ENCODE measurements around the gene KCNG2. TPM values are rescaled to one million over a fixed set of nuclear protein-coding genes. Genes with fewer than 3 reads are reported as not detected.

KCNG2 gene
- total and polyA plus RNA-seq, 4 donors: 0.23 to 1.1 TPM; not detected in 2

DNA sequence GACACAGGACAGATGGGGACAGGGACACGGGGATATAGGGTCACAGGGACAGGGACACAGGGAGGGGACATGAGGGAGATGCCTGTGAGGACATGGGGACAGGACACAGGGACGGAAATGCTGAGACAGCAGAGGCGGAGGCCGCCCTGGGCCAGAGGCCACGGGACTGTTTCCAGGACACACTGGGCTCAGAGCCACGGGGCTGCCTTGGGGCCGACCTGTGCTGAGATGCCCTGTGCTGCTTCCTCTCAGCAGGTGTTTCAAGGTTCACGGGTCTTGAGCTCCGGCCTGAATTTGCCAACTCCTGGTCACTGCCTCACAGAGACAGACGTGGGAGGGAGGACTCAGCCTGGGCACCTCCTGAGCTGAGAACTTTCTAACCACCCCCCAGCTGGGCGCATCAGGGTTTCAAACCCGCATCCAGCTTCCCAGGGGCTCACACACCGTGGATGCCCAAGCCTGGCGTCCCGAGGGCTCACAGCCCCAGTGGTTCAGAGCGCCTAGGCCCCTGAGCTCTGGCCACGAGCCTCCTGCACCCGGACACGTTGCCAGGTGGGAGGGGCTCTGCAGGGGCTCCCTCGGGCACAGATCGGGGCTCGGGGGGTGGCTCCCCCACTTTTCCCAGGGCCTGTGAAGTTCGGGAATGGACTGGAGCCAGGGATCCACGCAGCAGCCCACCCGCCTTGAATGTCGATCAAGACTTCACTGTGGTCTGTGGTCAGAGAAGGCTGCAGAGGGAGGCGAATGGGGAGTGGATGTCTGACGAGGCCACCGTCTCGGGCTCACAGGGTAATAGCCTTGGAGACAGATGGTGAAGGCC lies 89.7 kb downstream of the KCNG2 start:
- no peaks in the 10 kb centered on the region for H3K36me3 ChIP-seq (ENCODE audit: control insufficient read depth in 1 of 2, insufficient read depth in 2 of 2, low read length in 1 of 2)
- intact Hi-C loops (cut with DNase I): no loop called here
- no peaks in the 10 kb centered on the region for H3K27me3 ChIP-seq (ENCODE audit: control insufficient read depth in 1 of 2, insufficient read depth in 2 of 2, low read length in 1 of 2)
- H3K4me3 ChIP-seq (ENCODE audit: low read length in 2 of 2): no peak overlapping the region
- peaks cover 8% of the 10 kb centered on the region for H3K9me3 ChIP-seq (ENCODE audit: control insufficient read depth, low read length)
- ATAC-seq (ENCODE audit: low FRiP score): peak; percentile 56
- 90 to 93% methylated on average over 30 of the region's 30 CpGs for WGBS, 2 donors
- H3K4me1 ChIP-seq (ENCODE audit: control insufficient read depth in 1 of 2, insufficient read depth in 2 of 2, low read length in 2 of 2): no peaks in the 10 kb centered on the region
- no peak overlapping the region for H3K27ac ChIP-seq (ENCODE audit: low read depth in 1 of 2, low read length in 2 of 2)
- DNase-seq: peak in 1 of 2 donors; percentile 64

DNA sequence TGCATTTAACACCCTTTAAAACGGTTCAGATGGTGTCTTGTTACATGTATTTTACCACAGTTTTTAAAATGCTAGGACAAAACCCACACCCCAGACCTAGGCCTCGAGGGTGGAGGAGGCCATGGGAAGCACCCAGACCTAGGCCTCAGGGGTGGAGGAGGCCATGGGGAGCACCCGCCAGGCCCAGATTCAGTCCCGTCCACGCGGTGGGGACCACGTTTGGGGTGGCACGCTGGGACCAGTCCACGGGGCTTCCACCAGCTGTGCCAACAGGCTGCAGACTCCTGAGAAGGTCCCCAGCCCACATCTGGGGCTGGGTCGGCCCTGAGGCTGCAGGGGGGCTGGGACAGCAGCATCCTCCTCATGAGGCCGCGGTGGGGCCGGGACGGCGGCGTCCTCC lies 90.3 kb downstream of the KCNG2 start:
- ATAC-seq (ENCODE audit: low FRiP score): no peak
- intact Hi-C loops (cut with DNase I): no loop called here
- WGBS, 2 donors: 88 to 93% methylated on average over 16 of the region's 16 CpGs
- DNase-seq: peak in 1 of 2 donors; percentile 40
- H3K4me3 ChIP-seq (ENCODE audit: low read length in 2 of 2): no peak overlapping the region
- H3K36me3 ChIP-seq (ENCODE audit: control insufficient read depth in 1 of 2, insufficient read depth in 2 of 2, low read length in 1 of 2): no peaks in the 10 kb centered on the region
- H3K9me3 ChIP-seq (ENCODE audit: control insufficient read depth, low read length): peaks cover 8% of the 10 kb centered on the region
- no peaks in the 10 kb centered on the region for H3K27me3 ChIP-seq (ENCODE audit: control insufficient read depth in 1 of 2, insufficient read depth in 2 of 2, low read length in 1 of 2)
- H3K27ac ChIP-seq (ENCODE audit: low read depth in 1 of 2, low read length in 2 of 2): no peak overlapping the region
- no peaks in the 10 kb centered on the region for H3K4me1 ChIP-seq (ENCODE audit: control insufficient read depth in 1 of 2, insufficient read depth in 2 of 2, low read length in 2 of 2)

GRCh38 chr18:79889569-79889968 lies 91.8 kb downstream of the KCNG2 start:
- H3K27me3 ChIP-seq (ENCODE audit: control insufficient read depth in 1 of 2, insufficient read depth in 2 of 2, low read length in 1 of 2): no peaks in the 10 kb centered on the region
- peaks cover 8% of the 10 kb centered on the region for H3K9me3 ChIP-seq (ENCODE audit: control insufficient read depth, low read length)
- intact Hi-C loops (cut with DNase I): no loop called here
- DNase-seq (no peak), ATAC-seq (ENCODE audit: low FRiP score) (no peak)
- H3K4me1 ChIP-seq (ENCODE audit: control insufficient read depth in 1 of 2, insufficient read depth in 2 of 2, low read length in 2 of 2): no peaks in the 10 kb centered on the region
- H3K36me3 ChIP-seq (ENCODE audit: control insufficient read depth in 1 of 2, insufficient read depth in 2 of 2, low read length in 1 of 2): no peaks in the 10 kb centered on the region
- H3K4me3 ChIP-seq (ENCODE audit: low read length in 2 of 2): no peak overlapping the region
- WGBS, 2 donors: 89 to 90% methylated on average over 14 of the region's 14 CpGs
- H3K27ac ChIP-seq (ENCODE audit: low read depth in 1 of 2, low read length in 2 of 2): no peak overlapping the region

DNA sequence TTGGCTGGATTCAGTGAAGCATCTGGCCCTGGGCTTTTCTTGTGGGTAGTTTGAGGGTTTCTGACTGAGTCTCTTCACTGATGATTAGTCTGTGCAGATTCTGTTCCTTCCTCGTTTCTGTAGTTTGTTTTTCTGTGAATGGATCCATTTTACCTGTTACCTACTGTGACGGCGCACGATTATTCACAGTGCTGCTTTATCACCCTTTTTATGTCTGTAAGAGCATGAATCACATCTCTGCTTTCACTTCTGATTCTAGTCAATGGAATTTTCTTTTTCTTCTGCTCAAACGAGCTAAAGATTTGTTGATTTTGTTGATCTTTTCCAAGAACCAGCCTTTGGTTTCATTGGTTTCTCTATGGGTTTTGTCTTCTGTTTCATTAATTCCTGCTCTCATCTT lies 92.9 kb downstream of the KCNG2 start:
- no peak overlapping the region for H3K27ac ChIP-seq (ENCODE audit: low read depth in 1 of 2, low read length in 2 of 2)
- DNase-seq (no peak), ATAC-seq (ENCODE audit: low FRiP score) (no peak)
- intact Hi-C loops (cut with DNase I): no loop called here
- no peaks in the 10 kb centered on the region for H3K27me3 ChIP-seq (ENCODE audit: control insufficient read depth in 1 of 2, insufficient read depth in 2 of 2, low read length in 1 of 2)
- H3K4me1 ChIP-seq (ENCODE audit: control insufficient read depth in 1 of 2, insufficient read depth in 2 of 2, low read length in 2 of 2): no peaks in the 10 kb centered on the region
- 84 to 85% methylated on average over 5 of the region's 5 CpGs for WGBS, 2 donors
- no peak overlapping the region for H3K4me3 ChIP-seq (ENCODE audit: low read length in 2 of 2)
- H3K9me3 ChIP-seq (ENCODE audit: control insufficient read depth, low read length): peaks cover 8% of the 10 kb centered on the region
- H3K36me3 ChIP-seq (ENCODE audit: control insufficient read depth in 1 of 2, insufficient read depth in 2 of 2, low read length in 1 of 2): no peaks in the 10 kb centered on the region

DNA sequence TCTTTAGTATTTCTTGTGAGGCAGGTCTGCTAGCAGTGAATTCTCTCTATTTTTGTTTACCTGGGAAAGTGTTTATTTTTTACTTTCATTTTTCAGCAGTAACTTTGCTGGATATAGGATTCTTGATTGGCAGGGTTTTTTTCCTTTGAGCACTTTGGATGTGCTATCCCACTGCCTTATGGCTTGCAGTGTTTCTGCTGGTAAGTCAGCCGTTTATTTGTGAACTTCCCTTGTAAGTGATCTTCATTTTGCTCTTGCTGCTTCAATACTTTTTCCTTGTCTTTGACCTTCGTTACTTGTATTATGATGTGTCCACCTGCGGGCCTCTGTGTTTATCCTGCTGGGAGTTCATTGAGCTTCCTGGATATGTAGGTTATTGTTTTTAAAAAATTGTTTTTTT lies 99.0 kb downstream of the KCNG2 start:
- H3K27ac ChIP-seq (ENCODE audit: low read depth in 1 of 2, low read length in 2 of 2): no peak overlapping the region
- H3K9me3 ChIP-seq (ENCODE audit: control insufficient read depth, low read length): peaks cover 3% of the 10 kb centered on the region
- H3K4me1 ChIP-seq (ENCODE audit: control insufficient read depth in 1 of 2, insufficient read depth in 2 of 2, low read length in 2 of 2): no peaks in the 10 kb centered on the region
- H3K4me3 ChIP-seq (ENCODE audit: low read length in 2 of 2): no peak overlapping the region
- H3K27me3 ChIP-seq (ENCODE audit: control insufficient read depth in 1 of 2, insufficient read depth in 2 of 2, low read length in 1 of 2): no peaks in the 10 kb centered on the region
- ATAC-seq (ENCODE audit: low FRiP score) (no peak), DNase-seq (no peak)
- no peaks in the 10 kb centered on the region for H3K36me3 ChIP-seq (ENCODE audit: control insufficient read depth in 1 of 2, insufficient read depth in 2 of 2, low read length in 1 of 2)
- intact Hi-C loops (cut with DNase I): no loop called here
- WGBS, 2 donors: 66 to 81% methylated on average over 3 of the region's 3 CpGs

GRCh38 chr18:79897940-79898625 lies 100.3 kb downstream of the KCNG2 start:
- intact Hi-C loops (cut with DNase I): no loop called here
- peaks cover 3% of the 10 kb centered on the region for H3K9me3 ChIP-seq (ENCODE audit: control insufficient read depth, low read length)
- no peak for ATAC-seq (ENCODE audit: low FRiP score)

DNA sequence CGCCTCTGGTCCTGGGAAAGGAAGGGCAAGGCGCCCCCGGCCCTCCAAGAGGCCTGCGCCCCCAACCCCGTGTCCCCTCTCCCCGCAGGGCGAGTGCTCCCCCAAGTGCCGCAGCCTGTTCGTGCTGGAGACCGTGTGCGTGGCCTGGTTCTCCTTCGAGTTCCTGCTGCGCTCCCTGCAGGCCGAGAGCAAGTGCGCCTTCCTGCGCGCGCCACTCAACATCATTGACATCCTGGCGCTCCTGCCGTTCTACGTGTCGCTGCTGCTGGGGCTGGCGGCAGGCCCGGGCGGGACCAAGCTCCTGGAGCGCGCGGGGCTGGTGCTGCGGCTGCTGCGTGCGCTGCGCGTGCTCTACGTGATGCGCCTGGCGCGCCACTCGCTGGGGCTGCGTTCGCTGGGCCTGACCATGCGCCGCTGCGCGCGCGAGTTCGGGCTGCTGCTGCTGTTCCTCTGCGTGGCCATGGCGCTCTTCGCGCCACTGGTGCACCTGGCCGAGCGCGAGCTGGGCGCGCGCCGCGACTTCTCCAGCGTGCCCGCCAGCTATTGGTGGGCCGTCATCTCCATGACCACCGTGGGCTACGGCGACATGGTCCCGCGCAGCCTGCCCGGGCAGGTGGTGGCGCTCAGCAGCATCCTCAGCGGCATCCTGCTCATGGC lies 101.3 kb downstream of the KCNG2 start:
- Histone ChIP-seq H3K27me3 (ENCODE audit: control insufficient read depth in 1 of 2, insufficient read depth in 2 of 2, low read length in 1 of 2) (no peaks in the 10 kb centered on the region), H3K4me1 (ENCODE audit: control insufficient read depth in 1 of 2, insufficient read depth in 2 of 2, low read length in 2 of 2) (no peaks in the 10 kb centered on the region), H3K27ac (ENCODE audit: low read depth in 1 of 2, low read length in 2 of 2) (no peak overlapping the region), H3K36me3 (ENCODE audit: control insufficient read depth in 1 of 2, insufficient read depth in 2 of 2, low read length in 1 of 2) (no peaks in the 10 kb centered on the region), H3K9me3 (ENCODE audit: control insufficient read depth, low read length) (peaks cover 3% of the 10 kb centered on the region), H3K4me3 (ENCODE audit: low read length in 2 of 2) (no peak overlapping the region)
- DNase-seq: no peak
- intact Hi-C loops (cut with DNase I): no loop called here
- WGBS, 2 donors: 63 to 71% methylated on average over 64 to 70 of the region's 70 CpGs
- no peak for ATAC-seq (ENCODE audit: low FRiP score)

More at GRCh38 chr18:79897940-79898625, 100.3 kb downstream of the KCNG2 start:
- H3K4me1 ChIP-seq (ENCODE audit: control insufficient read depth in 1 of 2, insufficient read depth in 2 of 2, low read length in 2 of 2): no peaks in the 10 kb centered on the region
- H3K4me3 ChIP-seq (ENCODE audit: low read length in 2 of 2): no peak overlapping the region
- no peak overlapping the region for H3K27ac ChIP-seq (ENCODE audit: low read depth in 1 of 2, low read length in 2 of 2)
- no peaks in the 10 kb centered on the region for H3K36me3 ChIP-seq (ENCODE audit: control insufficient read depth in 1 of 2, insufficient read depth in 2 of 2, low read length in 1 of 2)
- no peaks in the 10 kb centered on the region for H3K27me3 ChIP-seq (ENCODE audit: control insufficient read depth in 1 of 2, insufficient read depth in 2 of 2, low read length in 1 of 2)
- no peak for DNase-seq
- WGBS, 2 donors: 95% methylated on average over 15 of the region's 15 CpGs

- ATAC-seq (ENCODE audit: low FRiP score): no peak
- Histone ChIP-seq H3K36me3 (ENCODE audit: control insufficient read depth in 1 of 2, insufficient read depth in 2 of 2, low read length in 1 of 2) (no peaks in the 10 kb centered on the region), H3K4me3 (ENCODE audit: low read length in 2 of 2) (no peak overlapping the region), H3K4me1 (ENCODE audit: control insufficient read depth in 1 of 2, insufficient read depth in 2 of 2, low read length in 2 of 2) (no peaks in the 10 kb centered on the region), H3K27ac (ENCODE audit: low read depth in 1 of 2, low read length in 2 of 2) (no peak overlapping the region), H3K9me3 (ENCODE audit: control insufficient read depth, low read length) (peaks cover 3% of the 10 kb centered on the region), H3K27me3 (ENCODE audit: control insufficient read depth in 1 of 2, insufficient read depth in 2 of 2, low read length in 1 of 2) (no peaks in the 10 kb centered on the region)
- intact Hi-C loops (cut with DNase I): no loop called here
- 77 to 79% methylated on average over 49 to 53 of the region's 53 CpGs for WGBS, 2 donors
- DNase-seq: peak in 1 of 2 donors; percentile 49
Measured at GRCh38 chr18:79899609-79900445, 102.1 kb downstream of the KCNG2 start.

All from aorta (tissue), 5 donors.